Gastrocnemius medialis (tissue), 4 donors: ENCODE measurements around the gene LMO7.

Experiments
- CTCF ChIP-seq, 5 experiments: fragments of 450-650 bp in 3 of 5; fragments of 200-600 bp in 2 of 5; sonication (generic) in 2 of 5; IDR thresholded peaks in 4 of 5; conservative IDR thresholded peaks in 1 of 5; 1 replicate in 4 of 5; 2 replicates in 1 of 5; pipeline ENCODE4 v1.5.1; 2016 to 2019; ENCODE audit warnings: antibody characterized with exemption in 5 of 5, mild to moderate bottlenecking in 3 of 5, moderate library complexity in 3 of 5
- POLR2A ChIP-seq, 2 donors: fragments of 450-650 bp; IDR thresholded peaks; one replicate each; pipeline ENCODE4 v1.6.1; 2017; ENCODE audit warnings: antibody characterized with exemption in 2 of 2, mild to moderate bottlenecking in 2 of 2, moderate library complexity in 2 of 2

GRCh38 chr13:75877071-75877470 is 240.9 kb downstream of the LMO7 start:
- TF ChIP-seq POLR2A (IDR thresholded peaks at IDR 0.05) (no peak), CTCF (IDR thresholded peaks at IDR 0.05 in 4 of 5, conservative IDR thresholded peaks at IDR 0.05 in 1 of 5) (no peak)
